SK-N-SH (cell line): ENCODE results near the gene LILRA6. TPM values are rescaled to one million over a fixed set of nuclear protein-coding genes. Genes with fewer than 3 reads are reported as not detected.
"Not testable (repeated sequence)": the region's sequence is repeated elsewhere in the genome, so short reads cannot be mapped to it uniquely, and the experiment has no call there.

ENCODE experiments used
- CTCF ChIA-PET: fragments of 300-600, 350-600 bp; formaldehyde crosslinking; extraction: SDS; loops from one replicate; lab custom pipeline; 2021; lab: Yijun Ruan, JAX
- POLR2A ChIA-PET: fragments of 350-600 bp; sonication (Branson Sonifier 250); formaldehyde crosslinking; extraction: SDS; loops from one replicate; lab custom pipeline; 2020; ENCODE audit warnings: antibody characterized with exemption, inconsistent platforms; lab: Yijun Ruan, JAX
- DNase-seq: peaks from one replicate; pipeline ENCODE4 v3.0.0; 2012
- H2AFZ ChIP-seq: fragments of 200-600 bp; sonication (generic); 2 replicates; pipeline ENCODE4 v1.8.1; 2016; ENCODE audit warnings: antibody characterized with exemption, mild to moderate bottlenecking, low read depth
- H3F3A ChIP-seq: fragments of 200-600 bp; sonication (generic); replicated peaks from 2 replicates; pipeline ENCODE3; 2016; ENCODE audit warnings: antibody characterized with exemption, mild to moderate bottlenecking; ENCODE audit not compliant: insufficient read depth
- H3K27ac ChIP-seq, 2 experiments: fragments of 200-500 bp in 1 of 2; fragments of 200-600 bp in 1 of 2; sonication (Bioruptor generic) in 1 of 2; sonication (generic), shearing (Covaris generic) in 1 of 2; 2 replicates each; pipeline versions ENCODE4 v1.5.1 to v1.6.1; 2014 to 2016; ENCODE audit warnings: low read depth in 2 of 2, inconsistent platforms in 1 of 2, low read length in 1 of 2, mild to moderate bottlenecking in 1 of 2, mixed read lengths in 1 of 2
- H3K27me3 ChIP-seq: fragments of 200-600 bp; sonication (generic), shearing (Covaris generic); 2 replicates; pipeline ENCODE4 v1.6.1; 2016; ENCODE audit warnings: mixed run types; ENCODE audit not compliant: insufficient read depth
- H3K36me3 ChIP-seq, 2 experiments: fragments of 200-500 bp in 1 of 2; fragments of 200-600 bp in 1 of 2; sonication (Bioruptor generic) in 1 of 2; sonication (generic) in 1 of 2; replicated peaks in 1 of 2; 2 replicates each; pipeline versions ENCODE3 to v1.5.1; 2014 to 2016; ENCODE audit warnings: low read length in 1 of 2, mild to moderate bottlenecking in 1 of 2; ENCODE audit not compliant: insufficient read depth in 2 of 2, control insufficient read depth in 1 of 2
- H3K4me1 ChIP-seq, 2 experiments: fragments of 200-500 bp in 1 of 2; fragments of 200-600 bp in 1 of 2; sonication (Bioruptor generic) in 1 of 2; sonication (generic), shearing (Covaris generic) in 1 of 2; 2 replicates each; pipeline versions ENCODE4 v1.5.1 to v1.6.1; 2014 to 2016; ENCODE audit warnings: low read depth in 1 of 2, low read length in 1 of 2, mixed run types in 1 of 2; ENCODE audit not compliant: insufficient read depth in 2 of 2, control insufficient read depth in 1 of 2
- H3K4me2 ChIP-seq: fragments of 200-600 bp; sonication (generic), shearing (Covaris generic); 2 replicates; pipeline ENCODE4 v1.6.1; 2017; ENCODE audit warnings: mixed run types
- H3K4me3 ChIP-seq, 2 experiments: fragments of 200-500 bp in 1 of 2; fragments of 200-600 bp in 1 of 2; sonication (Bioruptor generic) in 1 of 2; sonication (generic), shearing (Covaris generic) in 1 of 2; 2 replicates each; pipeline versions ENCODE4 v1.5.1 to v1.8.1; 2014 to 2016; ENCODE audit warnings: low read depth in 2 of 2, inconsistent platforms in 1 of 2, low read length in 1 of 2, mild to moderate bottlenecking in 1 of 2, mixed read lengths in 1 of 2, moderate library complexity in 1 of 2
- H3K79me2 ChIP-seq: fragments of 200-600 bp; sonication (generic); 2 replicates; pipeline ENCODE4 v1.8.1; 2017; ENCODE audit warnings: mild to moderate bottlenecking; ENCODE audit not compliant: insufficient read depth
- H3K9ac ChIP-seq: fragments of 200-600 bp; sonication (generic); 2 replicates; pipeline ENCODE4 v1.6.1; 2017; ENCODE audit warnings: mixed run types
- H3K9me2 ChIP-seq: fragments of 200-600 bp; sonication (generic); 2 replicates; pipeline ENCODE4 v1.6.1; 2017; ENCODE audit warnings: mixed run types
- H3K9me3 ChIP-seq: fragments of 200-600 bp; sonication (generic); 2 replicates; pipeline ENCODE4 v1.6.1; 2017; ENCODE audit warnings: mixed run types, mild to moderate bottlenecking, moderate library complexity
- H4K20me1 ChIP-seq: fragments of 200-600 bp; sonication (generic); 2 replicates; pipeline ENCODE4 v1.6.1; 2017; ENCODE audit warnings: mild to moderate bottlenecking, mixed run types; ENCODE audit not compliant: insufficient read depth
- CHD2 ChIP-seq: fragments of 150-350 bp; IDR thresholded peaks from 2 replicates; pipeline ENCODE4 v1.6.1; 2018; ENCODE audit warnings: low read length; ENCODE audit not compliant: partially characterized antibody
- EP300 ChIP-seq, 2 experiments: IDR thresholded peaks; 2 replicates each; pipeline versions ENCODE4 v1.4.0 to v1.6.1; 2012; ENCODE audit warnings: borderline replicate concordance in 1 of 2, low read depth in 1 of 2, low read length in 1 of 2
- FOXJ3 ChIP-seq: sonication (generic); formaldehyde crosslinking; IDR thresholded peaks from 2 replicates; pipeline ENCODE4 v1.5.1; 2020; ENCODE audit warnings: mild to moderate bottlenecking, missing genetic modification reagents
- FOXM1 ChIP-seq: IDR thresholded peaks from 2 replicates; pipeline ENCODE4 v1.4.0; 2012; ENCODE audit warnings: low read depth, mild to moderate bottlenecking
- JUND ChIP-seq: IDR thresholded peaks from 2 replicates; pipeline ENCODE4 v1.4.0; 2012
- MEF2A ChIP-seq: IDR thresholded peaks from 2 replicates; pipeline ENCODE4 v1.4.0; 2012; ENCODE audit warnings: low read depth, borderline replicate concordance
- RAD21 ChIP-seq: IDR thresholded peaks from 2 replicates; pipeline ENCODE4 v1.6.1; 2012; ENCODE audit warnings: mild to moderate bottlenecking, low read length
- RCOR1 ChIP-seq: fragments of 150-350 bp; IDR thresholded peaks from 2 replicates; pipeline ENCODE4 v1.6.1; 2017; ENCODE audit warnings: antibody characterized with exemption, low read length
- RFX5 ChIP-seq: IDR thresholded peaks from 2 replicates; pipeline ENCODE4 v1.6.1; 2012; ENCODE audit warnings: mild to moderate bottlenecking, improper control_type of control experiment, low read length
- RXRA ChIP-seq: IDR thresholded peaks from 2 replicates; pipeline ENCODE4 v1.4.0; 2012; ENCODE audit warnings: low read depth, mild to moderate bottlenecking, borderline replicate concordance
- SMC3 ChIP-seq: IDR thresholded peaks from 2 replicates; pipeline ENCODE4 v1.6.1; 2012; ENCODE audit warnings: low read depth, low read length, improper control_type of control experiment
- TCF12 ChIP-seq: IDR thresholded peaks from 2 replicates; pipeline ENCODE4 v1.4.0; 2012
- TEAD4 ChIP-seq: IDR thresholded peaks from 2 replicates; pipeline ENCODE4 v1.4.0; 2012; ENCODE audit warnings: mild to moderate bottlenecking, borderline replicate concordance; ENCODE audit not compliant: insufficient read depth
- WGBS: methylation state at CpG from one replicate; pipeline ENCODE4 v1.1.6; 2017; ENCODE audit warnings: low lambda C conversion rate; 5-methylcytosine and 5-hydroxymethylcytosine counted together
- polyA plus RNA-seq, 3 experiments: library from polyadenylated mRNA; depleted of rRNA; stranded (reverse); fragments of >200 nt; gene quantifications; 2 replicates each; pipeline ENCODE4 v1.2.3, GENCODE V29; 2012
- TF ChIP-seq, protein P1 (sequence below): fragments of 150-350 bp; IDR thresholded peaks from 2 replicates; pipeline ENCODE4 v1.6.1; 2016; ENCODE audit warnings: mild to moderate bottlenecking, low read depth, low read length
- TF ChIP-seq, protein P2 (sequence below): fragments of 150-350 bp; IDR thresholded peaks from 2 replicates; pipeline ENCODE4 v1.6.1; 2017; ENCODE audit warnings: antibody characterized with exemption, low read length, low read depth, borderline replicate concordance
- TF ChIP-seq, protein P3 (sequence below): IDR thresholded peaks from 2 replicates; pipeline ENCODE4 v1.4.0; 2012; ENCODE audit warnings: low read depth, borderline replicate concordance
- TF ChIP-seq, protein P4 (sequence below): IDR thresholded peaks from 2 replicates; pipeline ENCODE4; 2012
- TF ChIP-seq, protein P5 (sequence below): IDR thresholded peaks from 2 replicates; pipeline ENCODE4 v1.4.0; 2012; ENCODE audit warnings: low read depth, borderline replicate concordance

LILRA6 gene
- polyA plus RNA-seq, 1 of the 3 experiments (the other 2 are of a cell fraction): not detected

DNA sequence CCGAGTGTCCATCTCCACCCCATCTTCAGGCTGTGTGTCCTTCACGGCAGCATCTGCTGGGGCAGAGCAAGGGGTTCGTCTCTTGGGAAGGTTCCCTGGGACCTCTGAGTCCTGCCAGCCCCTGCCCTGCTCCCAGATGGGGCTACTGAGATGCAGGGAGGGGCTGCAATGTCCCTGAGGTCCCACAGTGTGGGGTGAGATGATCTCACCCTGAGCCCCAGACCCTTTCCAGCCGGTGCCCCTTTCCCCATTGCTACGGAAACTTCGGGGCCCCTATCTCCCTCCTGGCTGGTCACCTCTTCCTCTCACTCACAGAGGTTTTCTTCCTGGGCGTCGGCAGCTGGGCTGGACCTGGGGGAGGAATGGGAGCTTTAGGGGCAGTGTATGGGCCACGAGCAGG lies 33.4 kb upstream of the LILRA6 start:
- H3K36me3 ChIP-seq: no peaks in the 10 kb centered on the region
- CTCF ChIA-PET: interaction anchor here (2.4 kb wide), 1 partner anchor 10 kb away, joined by 7 read pairs; no protein-coding TSS in a partner anchor
- H3K9ac ChIP-seq: no peak overlapping the region
- TF ChIP-seq RFX5 (no peak), MEF2A (no peak), CHD2 (no peak), RCOR1 (no peak), EP300 (IDR thresholded peaks at IDR 0.05; ENCODE audit: borderline replicate concordance in 1 of 2, low read depth in 1 of 2, low read length in 1 of 2) (no peak), JUND (no peak), RXRA (no peak), TCF12 (no peak), SMC3 (no peak), FOXM1 (no peak), TEAD4 (no peak), RAD21 (no peak), FOXJ3 (CRISPR knock-in tag) (no peak)
- TF ChIP-seq, protein P1, sequence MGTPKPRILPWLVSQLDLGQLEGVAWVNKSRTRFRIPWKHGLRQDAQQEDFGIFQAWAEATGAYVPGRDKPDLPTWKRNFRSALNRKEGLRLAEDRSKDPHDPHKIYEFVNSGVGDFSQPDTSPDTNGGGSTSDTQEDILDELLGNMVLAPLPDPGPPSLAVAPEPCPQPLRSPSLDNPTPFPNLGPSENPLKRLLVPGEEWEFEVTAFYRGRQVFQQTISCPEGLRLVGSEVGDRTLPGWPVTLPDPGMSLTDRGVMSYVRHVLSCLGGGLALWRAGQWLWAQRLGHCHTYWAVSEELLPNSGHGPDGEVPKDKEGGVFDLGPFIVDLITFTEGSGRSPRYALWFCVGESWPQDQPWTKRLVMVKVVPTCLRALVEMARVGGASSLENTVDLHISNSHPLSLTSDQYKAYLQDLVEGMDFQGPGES: no peak
- TF ChIP-seq, protein P2, sequence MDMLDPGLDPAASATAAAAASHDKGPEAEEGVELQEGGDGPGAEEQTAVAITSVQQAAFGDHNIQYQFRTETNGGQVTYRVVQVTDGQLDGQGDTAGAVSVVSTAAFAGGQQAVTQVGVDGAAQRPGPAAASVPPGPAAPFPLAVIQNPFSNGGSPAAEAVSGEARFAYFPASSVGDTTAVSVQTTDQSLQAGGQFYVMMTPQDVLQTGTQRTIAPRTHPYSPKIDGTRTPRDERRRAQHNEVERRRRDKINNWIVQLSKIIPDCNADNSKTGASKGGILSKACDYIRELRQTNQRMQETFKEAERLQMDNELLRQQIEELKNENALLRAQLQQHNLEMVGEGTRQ: no peak
- TF ChIP-seq, protein P3, sequence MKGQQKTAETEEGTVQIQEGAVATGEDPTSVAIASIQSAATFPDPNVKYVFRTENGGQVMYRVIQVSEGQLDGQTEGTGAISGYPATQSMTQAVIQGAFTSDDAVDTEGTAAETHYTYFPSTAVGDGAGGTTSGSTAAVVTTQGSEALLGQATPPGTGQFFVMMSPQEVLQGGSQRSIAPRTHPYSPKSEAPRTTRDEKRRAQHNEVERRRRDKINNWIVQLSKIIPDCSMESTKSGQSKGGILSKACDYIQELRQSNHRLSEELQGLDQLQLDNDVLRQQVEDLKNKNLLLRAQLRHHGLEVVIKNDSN: no peak
- TF ChIP-seq, protein P4, sequence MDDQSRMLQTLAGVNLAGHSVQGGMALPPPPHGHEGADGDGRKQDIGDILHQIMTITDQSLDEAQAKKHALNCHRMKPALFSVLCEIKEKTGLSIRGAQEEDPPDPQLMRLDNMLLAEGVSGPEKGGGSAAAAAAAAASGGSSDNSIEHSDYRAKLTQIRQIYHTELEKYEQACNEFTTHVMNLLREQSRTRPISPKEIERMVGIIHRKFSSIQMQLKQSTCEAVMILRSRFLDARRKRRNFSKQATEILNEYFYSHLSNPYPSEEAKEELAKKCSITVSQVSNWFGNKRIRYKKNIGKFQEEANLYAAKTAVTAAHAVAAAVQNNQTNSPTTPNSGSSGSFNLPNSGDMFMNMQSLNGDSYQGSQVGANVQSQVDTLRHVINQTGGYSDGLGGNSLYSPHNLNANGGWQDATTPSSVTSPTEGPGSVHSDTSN: no peak
- TF ChIP-seq, protein P5, sequence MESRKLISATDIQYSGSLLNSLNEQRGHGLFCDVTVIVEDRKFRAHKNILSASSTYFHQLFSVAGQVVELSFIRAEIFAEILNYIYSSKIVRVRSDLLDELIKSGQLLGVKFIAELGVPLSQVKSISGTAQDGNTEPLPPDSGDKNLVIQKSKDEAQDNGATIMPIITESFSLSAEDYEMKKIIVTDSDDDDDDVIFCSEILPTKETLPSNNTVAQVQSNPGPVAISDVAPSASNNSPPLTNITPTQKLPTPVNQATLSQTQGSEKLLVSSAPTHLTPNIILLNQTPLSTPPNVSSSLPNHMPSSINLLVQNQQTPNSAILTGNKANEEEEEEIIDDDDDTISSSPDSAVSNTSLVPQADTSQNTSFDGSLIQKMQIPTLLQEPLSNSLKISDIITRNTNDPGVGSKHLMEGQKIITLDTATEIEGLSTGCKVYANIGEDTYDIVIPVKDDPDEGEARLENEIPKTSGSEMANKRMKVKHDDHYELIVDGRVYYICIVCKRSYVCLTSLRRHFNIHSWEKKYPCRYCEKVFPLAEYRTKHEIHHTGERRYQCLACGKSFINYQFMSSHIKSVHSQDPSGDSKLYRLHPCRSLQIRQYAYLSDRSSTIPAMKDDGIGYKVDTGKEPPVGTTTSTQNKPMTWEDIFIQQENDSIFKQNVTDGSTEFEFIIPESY: no peak
- H3K4me2 ChIP-seq: no peak overlapping the region
- no peaks in the 10 kb centered on the region for H3K4me1 ChIP-seq
- POLR2A ChIA-PET: no interaction called here
- no peaks in the 10 kb centered on the region for H3K9me3 ChIP-seq
- DNase-seq: no peak
- H3K27ac ChIP-seq: no peak overlapping the region
- no peaks in the 10 kb centered on the region for H3K79me2 ChIP-seq
- no peaks in the 10 kb centered on the region for H4K20me1 ChIP-seq
- no peaks in the 10 kb centered on the region for H3F3A ChIP-seq
- no peak overlapping the region for H3K4me3 ChIP-seq
- H3K9me2 ChIP-seq: no peaks in the 10 kb centered on the region
- peaks cover 56% of the 10 kb centered on the region for H3K27me3 ChIP-seq
- no peak overlapping the region for H2AFZ ChIP-seq
- 6% methylated on average over 5 of the region's 9 CpGs for WGBS

DNA sequence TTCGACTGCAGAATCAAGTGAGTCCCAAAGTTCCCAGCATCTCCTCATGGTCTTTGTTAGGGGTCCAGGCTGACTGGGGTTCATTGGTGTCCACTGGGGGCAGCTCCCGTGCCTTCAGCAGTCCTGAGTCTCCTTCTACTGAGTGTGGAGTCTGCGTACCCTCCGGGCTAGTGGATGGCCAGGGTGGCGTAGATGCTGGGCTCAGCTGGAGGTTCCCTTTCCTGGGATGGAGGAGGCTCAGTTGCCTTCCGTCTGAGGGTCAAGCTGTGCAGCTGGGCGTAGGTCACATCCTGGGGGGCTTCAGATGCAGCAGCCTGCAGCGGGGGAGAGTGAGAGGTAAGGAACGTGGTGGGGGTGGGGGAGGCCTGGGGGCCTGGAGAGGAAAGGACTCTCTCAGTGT lies 31.9 kb upstream of the LILRA6 start:
- POLR2A ChIA-PET, H4K20me1 ChIP-seq, H3K36me3 ChIP-seq, DNase-seq, H3K79me2 ChIP-seq, H3K4me3 ChIP-seq, H3K9ac ChIP-seq, H3K27ac ChIP-seq, H3F3A ChIP-seq, H3K4me2 ChIP-seq, H3K9me3 ChIP-seq, H3K9me2 ChIP-seq, CTCF ChIA-PET, H2AFZ ChIP-seq, H3K4me1 ChIP-seq: not testable (repeated sequence)
- under 1% methylated on average over 6 of the region's 9 CpGs for WGBS
- peaks cover 57% of the 10 kb centered on the region for H3K27me3 ChIP-seq
